NCI-H524 (cell line): ENCODE measurements around the gene GSK3B.

Experiments
- DNase-seq, 2 experiments: peaks; one replicate each; lab custom pipeline; 2025; lab: John Stamatoyannopoulos, UW

The GSK3B gene

GRCh38 chr3:120095979-120096426 is 1.8 kb upstream of the GSK3B start:
- no peak for DNase-seq

GRCh38 chr3:120095226-120095978 is 1.2 kb upstream of the GSK3B start:
- peak; percentile 82 to 92 for DNase-seq

DNA sequence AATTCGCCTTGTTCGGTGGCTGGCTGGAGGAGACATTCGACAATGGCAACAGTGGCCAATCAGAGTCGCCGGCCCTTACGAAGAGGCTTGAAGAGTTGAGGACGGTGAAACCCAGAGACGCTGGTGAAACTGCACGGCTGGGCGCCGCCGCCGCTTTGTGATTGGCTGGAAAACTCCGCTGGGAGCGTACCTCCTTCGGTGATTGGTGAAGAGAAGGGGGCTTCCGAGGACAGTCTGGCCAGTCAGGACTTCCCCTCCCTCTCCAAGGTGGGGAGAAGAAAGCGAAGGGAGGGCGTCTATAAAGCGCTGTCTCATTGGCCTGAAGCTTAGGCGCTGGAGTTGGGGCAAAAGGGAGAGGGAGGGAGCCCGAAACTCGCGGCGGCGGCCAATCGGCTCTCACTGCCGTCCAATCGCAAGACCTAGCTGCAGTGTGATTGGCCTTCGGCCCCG is 554 bp upstream of the GSK3B start:
- DNase-seq, result peak; percentile 100

GRCh38 chr3:120093119-120093910 is 932 bp downstream of the GSK3B start:
- DNase-seq, result peak; percentile 49 to 79

DNA sequence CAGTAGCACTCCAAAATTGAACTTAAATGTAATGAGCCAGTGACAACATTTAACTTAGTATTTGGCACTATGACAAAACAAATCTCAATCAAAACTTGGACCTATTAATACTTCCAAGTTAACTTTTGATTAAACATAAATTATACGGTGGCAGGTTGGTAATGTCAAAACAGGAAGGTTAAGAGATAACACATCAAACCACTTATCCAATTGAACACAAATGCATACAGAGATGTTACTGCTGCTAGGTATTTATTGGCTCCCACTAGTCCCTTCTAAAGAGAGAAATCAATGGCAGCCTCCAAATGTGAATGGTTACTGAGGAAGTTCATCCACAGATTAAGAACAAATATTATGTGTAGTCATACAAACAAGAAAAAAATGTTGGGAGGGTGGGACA is 1.8 kb downstream of the GSK3B start:
- DNase-seq, result peak in 1 of 2 experiments; percentile 31

DNA sequence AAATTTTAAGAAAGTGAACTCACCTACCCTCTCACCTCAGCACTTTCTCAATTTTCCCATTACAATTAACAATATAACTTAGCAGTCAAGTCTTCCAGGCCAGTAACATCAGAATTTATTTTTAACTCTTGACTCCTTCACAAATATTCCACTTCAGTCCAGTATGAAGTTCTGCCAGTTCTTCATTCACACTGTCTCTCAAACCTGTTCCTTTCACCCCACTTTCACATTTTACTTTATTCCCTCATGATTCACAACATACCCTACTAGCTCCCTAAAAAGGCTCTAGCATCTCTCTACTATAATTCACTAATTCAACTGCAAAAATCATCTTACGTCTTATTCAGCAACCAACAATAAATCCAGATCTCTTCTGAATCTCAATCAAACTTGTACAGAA is 3.8 kb downstream of the GSK3B start:
- no peak for DNase-seq

DNA sequence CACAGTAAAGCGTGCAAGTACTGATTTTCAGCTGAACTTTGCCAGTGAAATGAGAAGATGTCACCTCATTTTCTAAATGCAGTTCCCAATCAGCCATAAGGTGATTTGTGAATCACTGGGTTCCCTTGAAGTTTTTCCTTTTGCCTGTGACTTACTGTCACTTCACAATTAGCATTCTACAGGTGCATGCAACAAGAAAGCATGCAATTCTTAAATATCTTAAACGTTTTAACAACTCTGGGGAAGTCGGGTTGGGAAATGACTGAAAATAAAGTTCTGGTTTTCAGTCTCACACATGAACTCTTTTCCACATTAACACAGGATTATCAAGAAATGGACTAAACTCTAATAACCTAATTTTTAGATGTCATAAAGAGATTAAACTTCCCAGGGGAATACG is 5.2 kb downstream of the GSK3B start:
- no peak for DNase-seq

- DNase-seq, result no peak
These were observed 5.6 kb downstream of the GSK3B start for GRCh38 chr3:120088622-120089021.

DNA sequence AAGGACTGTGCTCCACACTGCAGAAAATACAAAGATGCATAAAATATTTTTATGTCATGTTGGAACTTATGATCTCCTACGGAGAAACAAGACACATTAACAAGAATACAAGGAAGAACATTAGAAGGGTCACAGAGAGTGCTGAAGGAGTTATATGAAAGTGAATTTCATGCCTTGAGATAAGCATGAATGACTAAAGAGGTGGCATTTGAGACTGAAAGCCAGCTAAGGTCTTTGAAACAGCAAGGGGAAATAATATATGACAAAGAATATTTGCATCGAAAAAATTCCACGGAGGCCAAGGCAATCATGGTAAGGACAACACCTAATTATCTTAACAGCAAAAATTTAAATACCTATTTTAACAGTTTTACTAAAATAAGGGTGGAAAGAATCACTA is 12.5 kb downstream of the GSK3B start:
- DNase-seq, result no peak

GRCh38 chr3:120080836-120081235 is 13.4 kb downstream of the GSK3B start:
- DNase-seq, result no peak

DNA sequence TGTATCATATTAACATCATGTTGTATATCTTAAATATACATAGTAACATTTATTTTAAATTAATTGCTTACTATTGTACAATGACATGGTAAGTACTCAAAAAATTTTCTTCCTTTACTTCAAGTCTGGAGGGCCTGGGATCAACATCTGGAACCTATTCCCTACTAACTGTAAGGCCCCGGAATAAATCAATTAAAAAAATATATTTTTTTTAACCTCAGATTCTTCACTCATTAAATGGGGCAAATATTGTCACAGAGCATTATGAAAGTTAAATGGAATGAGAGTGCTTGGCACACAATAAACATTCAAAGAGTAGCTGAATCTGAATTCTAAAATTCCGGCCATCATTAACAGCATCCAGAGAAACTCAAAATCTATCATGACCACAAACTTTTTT is 16.5 kb downstream of the GSK3B start:
- DNase-seq, result no peak

- no peak for DNase-seq
These were observed 21.3 kb downstream of the GSK3B start for GRCh38 chr3:120072867-120073525.

GRCh38 chr3:120071259-120071658 is 23.0 kb downstream of the GSK3B start:
- DNase-seq, result peak in 1 of 2 experiments; percentile 18

DNA sequence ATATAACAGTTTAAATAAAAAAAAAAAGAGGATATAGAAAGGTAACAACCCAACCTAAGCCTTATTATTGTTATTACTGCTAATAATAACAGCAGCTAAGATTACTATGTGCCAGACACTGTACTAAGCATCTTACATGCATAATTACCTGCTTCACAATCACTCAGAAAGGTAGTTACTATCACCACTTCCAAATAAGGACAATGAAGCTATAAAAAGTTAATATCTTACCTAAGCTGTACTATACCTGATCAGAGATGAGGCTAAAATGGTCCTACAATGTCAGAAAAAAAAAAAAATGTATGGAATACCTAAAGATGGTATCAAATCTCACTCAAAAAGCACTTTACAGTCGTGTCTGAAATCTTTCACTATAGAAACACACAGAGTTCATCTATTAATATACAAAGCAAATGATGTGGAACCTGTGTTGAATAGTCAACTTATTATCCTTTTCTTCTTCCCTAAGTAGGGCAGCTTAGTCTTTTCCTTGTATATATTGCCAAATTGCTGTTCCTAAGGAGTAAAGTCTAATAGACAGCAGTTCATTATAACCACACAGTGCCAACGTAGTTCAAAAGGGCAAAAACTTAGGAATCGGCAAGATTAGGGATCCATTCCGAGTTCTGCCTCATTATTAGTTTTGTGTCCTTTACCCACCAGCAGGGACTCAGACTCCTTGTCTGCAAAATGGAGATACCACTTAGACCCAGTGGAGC is 23.8 kb downstream of the GSK3B start:
- DNase-seq, result no peak

DNA sequence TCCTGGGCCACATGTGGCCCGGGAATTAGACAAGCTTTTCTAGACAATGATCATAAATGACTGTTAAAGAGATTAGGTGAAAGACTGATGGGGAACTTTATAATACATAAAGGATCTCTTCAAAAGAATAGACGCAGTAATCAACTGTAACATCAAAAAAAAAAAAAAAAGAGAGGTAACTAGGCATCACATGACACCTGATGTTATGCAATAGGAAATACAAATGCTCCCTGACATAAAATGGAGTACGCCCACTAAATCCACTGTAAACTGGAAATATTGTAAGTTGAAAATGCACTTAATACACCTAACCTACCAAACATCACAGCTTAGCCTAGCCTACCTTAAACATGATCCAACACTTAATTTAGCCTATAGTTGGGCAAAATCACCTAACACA is 27.2 kb downstream of the GSK3B start:
- no peak for DNase-seq

- no peak for DNase-seq
These were observed 27.6 kb downstream of the GSK3B start for GRCh38 chr3:120066634-120067033.

DNA sequence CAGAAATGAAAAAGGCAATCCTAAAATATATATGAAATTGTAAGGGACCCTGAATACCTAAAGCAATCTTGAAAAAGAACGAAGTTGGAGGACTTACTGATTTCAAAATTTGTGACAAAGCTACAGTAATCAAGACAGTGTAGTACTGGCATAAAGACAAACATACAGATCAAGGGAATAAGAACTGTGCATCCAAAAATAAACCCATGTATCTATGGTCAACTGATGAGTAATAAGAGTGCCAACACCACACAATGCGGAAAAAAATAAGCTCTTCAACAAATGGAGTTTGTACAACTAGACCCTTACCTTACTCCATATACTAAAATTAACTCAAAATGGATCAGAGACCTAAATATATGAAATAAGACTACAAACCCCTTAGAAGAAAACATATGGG is 29.6 kb downstream of the GSK3B start:
- no peak for DNase-seq

- no peak for DNase-seq
These were observed 31.8 kb downstream of the GSK3B start for GRCh38 chr3:120062474-120062873.

DNA sequence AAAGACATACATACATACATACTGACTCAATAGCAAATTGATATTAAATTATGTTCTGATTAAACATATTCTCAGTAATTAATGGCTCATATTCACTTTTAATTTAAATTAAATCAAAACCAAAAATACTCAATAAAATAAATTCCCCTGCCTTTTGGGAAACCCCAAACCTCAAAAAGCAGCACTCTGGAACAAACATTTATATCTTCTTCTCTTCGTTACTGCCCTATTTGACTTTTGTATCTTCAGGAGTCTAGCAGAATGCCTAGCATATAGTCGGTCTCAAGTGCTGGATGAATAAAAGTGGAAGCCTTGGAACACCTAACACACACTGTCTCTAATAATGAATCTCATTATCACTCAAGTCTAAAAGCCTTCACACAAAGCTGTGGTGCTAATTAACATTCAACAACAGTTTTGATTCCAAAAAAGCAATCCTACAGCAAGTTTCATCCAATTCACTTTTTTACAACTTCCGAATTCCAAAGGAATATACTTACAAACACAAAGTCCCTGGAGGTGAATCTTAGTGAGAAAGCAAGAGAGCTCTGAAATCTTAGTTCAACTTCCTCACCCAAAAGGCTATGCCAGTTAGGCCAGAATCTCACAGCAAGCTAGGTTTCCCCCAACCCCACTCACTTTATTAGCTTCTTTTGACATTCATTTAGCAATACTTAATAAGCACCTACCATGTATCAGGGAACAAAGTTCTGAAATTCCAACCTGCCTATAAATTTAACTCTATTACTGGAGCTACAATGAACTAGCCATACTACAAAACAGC is 35.0 kb downstream of the GSK3B start:
- DNase-seq, result no peak

DNA sequence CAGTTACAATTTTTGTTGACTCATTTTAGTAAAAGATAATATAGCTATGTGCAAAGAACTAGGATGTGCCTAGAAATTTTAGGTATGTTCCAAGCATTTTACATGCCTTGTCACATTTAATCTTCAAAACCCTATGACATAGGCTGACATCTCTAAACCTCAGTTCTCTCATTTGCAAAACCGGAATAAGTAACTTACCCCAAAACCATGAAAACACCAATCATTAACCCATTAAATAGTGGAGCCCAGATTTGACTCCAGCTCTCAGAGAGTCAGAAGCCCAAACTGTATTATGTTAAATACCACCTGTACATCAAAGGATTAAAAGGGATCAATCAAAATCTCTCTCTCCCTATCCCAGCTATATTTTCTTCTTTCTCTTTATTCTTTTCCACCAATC is 36.6 kb downstream of the GSK3B start:
- DNase-seq, result no peak

GRCh38 chr3:120057029-120057428 is 37.2 kb downstream of the GSK3B start:
- DNase-seq, result no peak
